CD4-positive, alpha-beta T cell treated with Interleukin-15 for 4 hours (primary cell): Measurements from ENCODE around the gene ZNF358.

Source experiments
- DNase-seq: peaks from one replicate; pipeline ENCODE4 v3.0.0-alpha.2; 2020; ENCODE audit warnings: low spot score

ZNF358 gene

GRCh38 chr19:7515645-7516151, at the start of gene ZNF358:
Gene ZNF358 (plus strand): TSS chr19:7516103. CDS start chr19:7519243, 3,140 bp downstream.
- peak; percentile 16 for DNase-seq

GRCh38 chr19:7467009-7467989, 48.6 kb upstream of the ZNF358 start:
- DNase-seq = no peak

- DNase-seq = no peak
These were observed 47.1 kb upstream of the ZNF358 start for GRCh38 chr19:7468840-7469239.

DNA sequence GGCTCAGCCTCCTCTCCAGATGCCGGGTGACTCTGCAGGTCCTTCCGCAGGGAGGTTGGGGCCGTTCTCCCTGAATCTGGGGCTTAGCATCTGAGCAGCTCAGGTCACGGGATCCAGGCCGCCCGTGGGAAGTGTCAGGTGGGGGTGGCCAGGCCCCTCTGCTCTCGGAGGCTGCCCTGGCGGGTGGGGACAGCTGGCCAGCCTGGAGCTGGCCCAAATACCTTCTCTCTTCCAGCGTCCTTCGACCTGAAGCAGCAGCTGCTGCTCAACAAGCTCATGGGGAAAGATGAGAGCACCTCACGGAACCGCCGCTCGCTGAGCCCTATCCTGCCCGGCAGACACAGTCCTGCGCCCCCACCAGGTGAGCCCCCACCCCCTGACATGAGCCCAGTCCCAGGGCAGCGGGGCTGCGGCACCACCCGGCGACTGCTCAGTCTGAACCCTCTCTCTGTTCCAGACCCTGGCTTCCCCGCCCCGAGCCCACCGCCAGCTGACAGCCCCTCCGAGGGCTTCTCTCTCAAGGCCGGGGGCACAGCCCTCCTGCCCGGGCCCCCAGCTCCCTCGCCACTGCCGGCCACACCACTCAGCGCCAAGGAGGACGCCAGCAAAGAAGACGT, 46.1 kb upstream of the ZNF358 start:
- no peak for DNase-seq

DNA sequence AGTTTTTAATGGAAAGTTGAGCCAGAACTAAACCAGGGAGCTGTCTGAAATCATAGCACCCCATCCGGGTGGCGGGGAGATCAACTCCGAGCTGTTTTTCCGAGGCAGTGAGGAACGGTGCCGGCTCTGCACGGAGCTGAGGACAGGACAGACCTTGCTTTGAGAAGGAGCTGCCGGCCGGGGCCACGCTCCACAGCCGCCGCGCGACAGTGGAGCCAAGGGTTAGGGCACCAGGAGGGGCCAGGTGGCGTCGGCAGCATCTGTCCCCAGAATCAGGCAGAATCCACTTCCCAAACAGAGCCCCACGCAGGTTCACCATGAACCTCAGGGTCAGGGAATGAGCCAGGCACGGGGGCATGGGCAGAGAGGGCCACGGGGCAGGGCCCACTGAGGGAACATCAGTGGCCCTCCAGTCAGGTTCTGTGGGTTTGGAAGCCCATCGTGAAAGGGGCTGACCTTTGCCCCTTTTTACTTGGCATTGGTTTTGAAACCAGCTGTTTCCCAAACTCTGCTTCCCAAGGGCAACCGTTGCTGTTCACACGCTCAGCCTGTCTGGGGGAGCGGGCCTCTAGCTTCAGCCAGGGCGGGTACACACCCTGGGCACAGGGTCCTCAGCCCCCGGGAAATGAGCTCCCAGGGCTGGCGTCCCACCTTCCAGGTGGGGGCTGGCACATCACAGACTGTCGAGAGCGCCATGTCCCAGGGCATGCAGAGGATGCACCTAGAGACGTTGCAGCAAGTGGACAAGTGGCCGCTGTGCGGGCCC, 45.2 kb upstream of the ZNF358 start:
- DNase-seq = no peak

DNA sequence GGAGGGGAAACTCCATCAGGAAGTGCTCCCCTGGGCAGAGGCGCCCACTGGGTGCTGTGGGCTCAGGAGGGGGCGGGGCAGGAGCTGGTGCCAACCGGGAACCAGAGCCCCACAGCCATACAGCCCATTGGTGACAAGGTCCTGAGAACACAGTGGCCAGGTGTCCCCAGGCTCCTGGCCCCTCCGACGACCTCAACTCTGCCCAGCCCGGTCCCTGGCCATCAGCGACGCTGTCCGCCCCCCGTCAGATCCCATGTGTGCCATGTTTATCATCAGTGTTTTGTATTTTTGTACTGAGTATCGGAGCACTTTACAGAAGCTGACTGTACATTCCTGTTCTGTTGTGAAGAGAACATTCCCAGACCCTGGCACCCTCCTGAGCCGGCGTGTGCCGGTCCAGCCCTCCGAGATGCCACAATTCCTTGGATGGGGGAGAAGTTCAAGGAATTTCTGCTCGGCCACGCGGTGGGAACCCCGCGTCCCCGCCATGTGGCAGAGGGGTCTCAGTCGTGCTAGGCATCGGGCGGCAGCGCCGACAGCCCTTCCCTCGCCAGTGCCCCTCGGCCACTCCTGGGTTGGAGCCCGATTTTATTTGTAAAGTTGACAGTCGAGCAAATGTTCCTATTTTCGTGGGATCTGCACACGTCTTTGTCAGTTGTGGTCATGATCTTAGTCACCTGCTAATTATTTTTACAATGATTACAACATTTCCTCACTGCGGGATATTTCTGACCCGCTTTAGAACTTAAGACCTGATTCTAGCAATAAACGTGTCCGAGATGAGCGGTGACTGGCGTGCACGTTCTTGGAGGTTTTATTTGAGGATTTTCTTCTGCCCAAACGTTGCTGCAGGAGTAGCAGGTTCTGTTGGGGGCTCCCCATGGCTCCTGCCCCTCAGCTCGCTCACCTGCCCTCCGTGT, 43.9 kb upstream of the ZNF358 start:
- DNase-seq = no peak

DNA sequence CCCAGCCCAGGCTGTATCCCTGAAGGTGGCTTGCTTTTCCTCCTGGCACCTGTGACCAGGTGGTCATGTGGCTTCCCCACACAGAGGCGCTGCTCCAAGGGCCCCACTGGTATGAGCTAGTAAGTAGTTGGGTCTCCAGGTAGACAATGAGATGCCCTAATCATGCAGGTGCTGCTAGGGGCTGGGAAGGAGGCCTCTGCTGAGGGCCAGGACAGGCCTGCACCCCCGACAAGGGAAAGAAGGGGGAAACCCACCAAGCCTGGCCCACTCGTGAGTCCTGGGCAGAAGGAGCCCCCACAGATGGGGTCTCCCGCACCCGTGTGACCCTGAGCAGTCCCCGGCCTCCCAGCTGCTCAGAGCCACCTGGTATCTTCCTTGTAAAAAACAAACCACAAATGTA, 40.2 kb upstream of the ZNF358 start:
- no peak for DNase-seq

DNA sequence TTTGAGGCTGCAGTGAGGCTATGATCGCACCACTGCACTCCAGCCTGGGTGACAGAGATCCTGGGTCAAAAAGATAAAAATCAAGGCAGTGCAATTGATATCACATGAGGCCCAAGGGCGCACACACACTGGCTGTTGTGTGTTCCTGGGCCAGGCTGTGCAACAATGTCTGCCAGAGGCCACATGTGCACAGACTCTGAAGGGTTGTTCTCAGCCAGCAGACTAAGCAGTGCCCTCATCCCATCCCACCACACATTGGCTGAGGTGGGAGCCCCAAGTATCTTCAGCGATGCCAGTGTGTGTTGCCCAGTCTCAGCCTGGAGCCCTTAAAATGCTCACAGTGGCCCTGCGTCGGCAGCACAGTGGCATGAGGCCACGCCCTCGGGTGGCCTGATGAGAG, 39.7 kb upstream of the ZNF358 start:
- no peak for DNase-seq

DNA sequence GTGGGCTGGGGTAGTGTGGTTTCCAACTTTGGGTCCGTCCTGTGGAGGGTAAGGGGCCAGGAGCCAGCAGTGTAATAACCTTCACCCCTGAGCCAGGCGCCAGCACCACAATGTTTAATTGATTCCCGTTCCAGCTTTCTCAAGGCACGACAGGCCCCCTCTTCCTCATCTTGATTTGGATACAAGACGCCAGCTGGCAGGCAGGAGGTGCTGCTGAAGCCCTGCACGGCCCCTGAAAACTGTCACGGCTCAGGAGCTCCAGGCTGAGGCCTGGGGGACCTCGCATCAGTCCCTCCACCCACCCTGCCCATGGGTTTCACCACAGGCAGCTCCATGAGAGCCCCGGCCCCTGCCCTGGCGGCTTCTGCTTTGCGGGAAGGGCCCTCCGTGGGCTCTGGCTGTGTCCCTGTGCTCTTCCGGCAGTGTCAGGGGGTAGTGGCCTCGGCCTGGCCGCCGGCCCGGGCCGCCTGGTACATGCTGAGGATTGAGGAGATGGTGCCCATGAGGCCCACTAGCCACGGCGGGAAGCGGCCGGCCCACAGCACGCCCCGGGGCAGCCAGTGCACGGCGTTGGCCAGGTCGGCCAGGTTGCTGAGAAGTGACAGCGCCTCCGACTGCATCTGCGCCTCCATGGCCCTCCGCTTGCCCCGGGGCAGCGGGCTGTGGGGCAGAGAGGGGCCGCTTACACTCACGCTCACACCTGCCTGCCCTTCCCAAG, 39.0 kb upstream of the ZNF358 start:
- no peak for DNase-seq

DNA sequence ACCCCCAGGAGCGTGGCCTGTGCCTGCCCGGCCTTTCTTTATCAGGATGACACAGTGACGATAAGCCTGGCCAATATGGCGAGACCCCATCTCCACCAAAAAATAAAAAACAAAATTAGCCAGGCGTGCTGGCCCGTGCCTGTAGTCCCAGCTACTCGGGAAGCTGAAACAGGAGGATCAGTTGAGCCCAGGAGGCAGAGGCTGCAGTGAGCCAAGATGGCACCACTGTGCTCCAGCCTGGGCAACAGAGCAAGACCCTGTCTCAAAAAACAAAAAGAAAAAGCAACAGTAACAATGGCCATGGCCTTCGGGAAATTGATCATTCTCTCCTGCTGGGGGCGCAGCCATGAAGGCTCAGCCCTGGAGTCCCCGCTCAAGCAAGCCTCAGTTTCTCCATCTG, 38.1 kb upstream of the ZNF358 start:
- no peak for DNase-seq

DNA sequence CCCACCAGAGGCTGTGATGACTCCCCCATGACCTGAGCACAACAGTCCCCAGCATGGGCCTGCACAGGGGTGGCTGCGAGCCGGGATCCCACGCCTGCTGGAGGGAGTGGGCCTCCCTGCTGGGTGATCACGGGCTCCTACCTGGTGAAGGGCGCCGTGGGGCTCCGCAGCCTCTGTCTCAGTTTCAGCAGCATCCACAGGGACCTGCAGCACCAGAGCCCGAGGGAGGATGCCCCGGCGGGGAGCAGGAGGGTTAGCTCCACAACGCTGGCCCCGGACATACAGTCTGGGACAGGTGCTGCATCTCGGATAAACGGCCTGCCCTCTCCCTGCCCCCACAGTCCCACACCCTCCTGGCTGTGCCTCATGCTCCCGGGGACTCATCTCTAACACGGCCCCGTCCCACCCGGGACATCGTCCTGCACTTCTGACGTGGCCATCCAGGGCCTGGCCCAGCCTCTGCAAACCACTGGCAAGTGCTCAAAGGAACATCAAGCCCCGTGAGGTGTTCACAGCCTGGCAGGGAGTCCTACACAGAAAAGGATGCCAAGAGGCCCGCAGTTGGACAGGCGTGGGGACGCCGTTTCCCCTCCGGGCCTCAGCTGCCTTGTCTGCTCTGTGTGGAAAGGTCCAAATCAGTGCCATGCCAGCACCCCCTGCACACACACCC, 37.6 kb upstream of the ZNF358 start:
- DNase-seq = no peak

- no peak for DNase-seq
These were observed 37.1 kb upstream of the ZNF358 start for GRCh38 chr19:7478843-7479227.

DNA sequence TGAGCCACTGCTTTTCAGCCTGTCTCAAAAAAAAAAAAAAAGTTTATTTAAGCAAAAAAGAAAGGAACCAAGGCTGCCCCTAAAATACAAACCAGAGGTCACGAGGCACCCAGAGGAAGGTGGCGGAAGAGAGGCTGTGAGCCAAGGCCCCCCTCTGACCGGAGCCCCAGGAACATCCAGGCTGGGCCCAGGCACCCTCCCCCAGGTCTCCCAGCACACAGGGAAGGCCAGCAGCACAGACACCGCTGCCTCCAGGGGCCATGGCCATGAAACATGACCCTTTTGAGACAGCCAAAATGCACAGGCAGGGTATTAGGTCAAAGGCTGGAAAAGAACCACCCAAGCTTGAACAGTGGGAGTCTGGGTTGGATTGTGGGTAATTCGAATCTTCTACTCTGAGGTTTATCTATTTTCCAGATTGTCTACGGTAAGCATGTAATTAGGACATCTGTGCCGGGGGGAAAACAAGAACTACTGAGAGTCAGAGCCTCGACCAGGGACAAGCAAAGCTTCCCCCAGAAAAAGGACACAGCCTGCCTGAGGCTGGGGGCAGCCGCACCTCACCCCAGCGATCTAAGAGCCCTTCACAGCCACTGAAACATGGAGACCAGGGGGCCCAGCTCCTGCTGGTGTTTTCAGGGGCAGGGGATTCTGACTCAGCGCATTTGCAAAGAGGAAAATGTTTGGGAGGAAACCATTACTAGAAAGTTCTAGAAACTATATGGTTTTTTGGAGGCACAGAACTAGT, 35.5 kb upstream of the ZNF358 start:
- DNase-seq = no peak

DNA sequence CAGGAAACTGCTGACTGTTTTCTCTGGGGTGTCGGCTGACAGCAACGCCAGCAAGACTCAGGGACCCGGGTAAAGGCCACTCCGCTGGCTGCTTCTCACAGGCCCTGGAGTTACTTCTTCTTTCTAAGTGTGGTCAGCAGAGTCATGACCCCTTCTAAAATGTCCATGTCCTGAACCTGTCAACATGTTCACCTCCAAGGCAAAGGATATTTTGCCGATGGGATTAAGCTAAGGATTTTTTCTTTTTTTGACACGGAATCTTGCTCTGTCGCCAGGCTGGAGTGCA, 35.0 kb upstream of the ZNF358 start:
- DNase-seq = no peak

GRCh38 chr19:7482584-7483439, 33.1 kb upstream of the ZNF358 start:
- no peak for DNase-seq

GRCh38 chr19:7483720-7484201, 32.1 kb upstream of the ZNF358 start:
- DNase-seq = no peak

DNA sequence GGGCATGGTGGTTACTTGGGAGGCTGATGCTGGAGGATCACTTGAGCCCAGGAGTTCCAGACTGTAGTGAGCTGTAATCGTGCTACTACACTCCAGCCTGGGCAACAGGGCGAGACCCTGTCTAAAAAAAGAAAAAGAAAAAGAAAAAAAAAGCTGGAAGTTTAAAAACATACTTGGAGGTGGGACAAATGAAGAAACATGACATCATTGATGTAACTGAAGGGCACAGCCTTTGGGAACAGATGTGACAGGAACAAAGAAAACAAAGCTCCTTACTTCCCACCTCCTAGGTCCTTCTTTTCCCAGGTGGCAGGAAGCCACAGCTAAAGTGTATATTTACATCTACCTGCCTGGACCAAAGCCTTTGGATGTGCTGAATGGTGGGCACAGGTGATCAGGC, 29.0 kb upstream of the ZNF358 start:
- no peak for DNase-seq

DNA sequence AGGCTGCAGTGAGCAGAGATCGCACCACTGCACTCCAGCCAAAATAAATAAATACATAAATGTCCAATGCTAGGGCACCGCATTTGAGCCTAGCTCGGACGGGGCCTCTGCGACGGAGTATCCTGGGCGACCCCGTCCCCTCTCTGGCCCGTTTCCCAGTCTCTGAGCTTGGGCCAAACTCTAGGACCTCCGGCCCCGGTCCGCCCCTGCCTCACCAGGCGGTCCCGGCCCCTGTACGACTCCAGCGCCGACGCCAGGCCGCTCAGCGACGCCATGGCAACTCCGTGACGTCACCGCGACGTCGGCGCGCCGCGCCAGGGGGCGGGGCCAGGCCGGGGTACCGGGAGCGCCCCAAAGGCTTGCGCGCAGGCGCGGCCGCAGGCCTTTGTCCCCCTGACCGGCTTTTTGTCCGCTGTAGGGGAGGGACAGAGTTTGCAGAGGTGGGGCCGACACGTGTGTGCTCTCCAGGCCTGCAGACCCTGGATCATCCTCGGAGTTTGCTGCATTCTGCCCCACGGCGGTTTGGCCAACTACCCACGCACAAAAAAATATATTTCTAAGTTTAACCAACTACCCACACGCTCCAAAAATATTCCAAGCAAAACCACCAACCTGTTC, 27.1 kb upstream of the ZNF358 start, which contains the start of gene PEX11G:
TSS of gene PEX11G (minus strand) at position 300 of the 618 bp plus-strand sequence. CDS start at position 275, 25 bp downstream.
- DNase-seq = peak; percentile 88
